ENCODE data around the gene NEDD4L.

NEDD4L gene

DNA sequence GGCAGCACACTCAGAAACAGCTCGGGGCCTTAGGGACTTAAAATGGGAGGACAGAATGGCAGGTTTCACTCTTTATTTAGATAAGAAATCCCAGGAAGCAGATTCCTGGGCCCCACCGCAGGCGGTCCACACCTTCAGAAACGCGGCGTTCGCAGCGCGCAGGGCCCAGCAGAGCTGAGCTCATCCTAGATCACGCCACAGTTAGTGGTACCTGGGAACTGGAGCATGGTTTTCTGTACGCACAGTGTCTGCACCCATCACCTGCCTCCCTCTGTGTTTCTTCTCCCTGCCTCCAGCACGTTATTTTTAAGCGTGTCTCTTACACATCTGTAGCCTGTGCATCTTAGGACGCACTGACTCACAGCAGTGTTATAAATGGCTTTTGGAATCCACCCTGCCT is 342.8 kb downstream of the NEDD4L start:
- no peaks in the 10 kb centered on the region for H3K27me3 ChIP-seq (ENCODE audit: insufficient read depth, low read length)
- H3K4me1 ChIP-seq (ENCODE audit: insufficient read depth, low read length), result no peaks in the 10 kb centered on the region
- no peaks in the 10 kb centered on the region for H3K9me3 ChIP-seq (ENCODE audit: insufficient read depth, low read depth, low read length)
- no peak overlapping the region for H3K9ac ChIP-seq (ENCODE audit: low read depth, low read length)
- H3K27ac ChIP-seq (ENCODE audit: low read depth, low read length), result no peak overlapping the region
- WGBS, result 95% methylated on average over 14 of the region's 14 CpGs
- H3K4me3 ChIP-seq (ENCODE audit: low read length), result no peak overlapping the region
- H3K36me3 ChIP-seq (ENCODE audit: insufficient read depth, low read length), result peaks cover 83% of the 10 kb centered on the region

DNA sequence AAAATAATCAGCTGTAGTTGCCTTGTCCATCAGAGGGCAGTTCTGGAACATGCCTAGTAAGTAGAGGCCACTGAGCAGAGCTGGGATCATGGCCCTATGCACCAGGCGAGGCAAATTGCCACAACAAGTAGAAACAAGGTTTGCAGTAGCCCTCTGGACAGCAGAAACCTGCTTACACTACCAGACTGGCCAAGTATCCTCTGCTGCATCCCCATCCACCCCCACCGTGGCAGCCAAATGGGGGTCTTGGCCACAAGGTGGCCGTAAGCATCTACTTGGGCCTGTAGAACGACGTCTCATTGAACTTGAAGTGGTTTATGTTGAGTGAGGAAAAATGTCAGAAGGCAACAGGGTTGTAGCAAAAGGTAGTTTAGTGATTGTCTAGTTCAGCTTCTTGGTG is 343.7 kb downstream of the NEDD4L start:
- no peaks in the 10 kb centered on the region for H3K9me3 ChIP-seq (ENCODE audit: insufficient read depth, low read depth, low read length)
- H3K27ac ChIP-seq (ENCODE audit: low read depth, low read length), result no peak overlapping the region
- peaks cover 91% of the 10 kb centered on the region for H3K36me3 ChIP-seq (ENCODE audit: insufficient read depth, low read length)
- no peak overlapping the region for H3K4me3 ChIP-seq (ENCODE audit: low read length)
- 90% methylated on average over 5 of the region's 5 CpGs for WGBS
- no peaks in the 10 kb centered on the region for H3K4me1 ChIP-seq (ENCODE audit: insufficient read depth, low read length)
- H3K9ac ChIP-seq (ENCODE audit: low read depth, low read length), result no peak overlapping the region
- H3K27me3 ChIP-seq (ENCODE audit: insufficient read depth, low read length), result no peaks in the 10 kb centered on the region

DNA sequence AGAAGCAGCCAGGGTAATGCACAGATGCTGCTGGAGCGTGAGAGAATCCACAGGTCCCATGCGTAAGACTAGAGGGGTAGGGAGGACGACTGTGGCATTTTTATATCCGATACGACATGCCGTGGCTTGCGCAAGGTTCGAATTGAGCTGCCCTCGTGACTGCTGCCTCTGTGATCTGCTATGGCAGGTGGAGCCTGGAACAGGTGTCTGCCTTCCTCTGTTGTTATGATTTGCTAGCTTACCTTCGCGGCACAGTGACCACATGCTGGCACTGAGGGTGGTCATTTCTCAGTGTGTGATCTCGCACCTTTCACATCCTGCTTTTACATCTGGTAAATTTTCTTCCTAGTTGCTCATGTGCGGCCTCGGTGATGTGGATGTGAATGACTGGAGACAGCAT is 344.7 kb downstream of the NEDD4L start:
- Histone ChIP-seq H3K27me3 (ENCODE audit: insufficient read depth, low read length) (no peaks in the 10 kb centered on the region), H3K4me1 (ENCODE audit: insufficient read depth, low read length) (no peaks in the 10 kb centered on the region), H3K36me3 (ENCODE audit: insufficient read depth, low read length) (peaks cover 89% of the 10 kb centered on the region), H3K27ac (ENCODE audit: low read depth, low read length) (no peak overlapping the region), H3K9ac (ENCODE audit: low read depth, low read length) (no peak overlapping the region), H3K4me3 (ENCODE audit: low read length) (no peak overlapping the region), H3K9me3 (ENCODE audit: insufficient read depth, low read depth, low read length) (no peaks in the 10 kb centered on the region)
- 98% methylated on average over 14 of the region's 14 CpGs for WGBS

DNA sequence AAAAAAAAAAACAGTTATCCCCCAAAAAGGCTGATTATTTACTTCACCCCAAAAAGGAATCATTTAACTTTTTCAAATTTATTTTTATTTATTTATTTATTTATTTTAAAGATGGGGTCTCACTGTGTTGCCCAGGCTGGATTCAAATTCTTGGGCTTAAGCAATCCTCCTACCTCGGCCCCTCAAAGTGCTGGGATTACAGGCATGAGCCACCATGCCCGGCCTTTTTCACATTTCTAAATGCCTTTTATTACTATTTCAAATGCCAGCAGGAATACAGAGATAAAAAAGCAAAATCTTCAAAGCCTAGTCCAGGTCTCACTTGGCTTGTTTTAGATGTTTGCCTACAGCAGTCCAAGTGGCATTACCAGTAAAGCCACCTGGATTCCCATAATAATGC is 345.7 kb downstream of the NEDD4L start:
- H3K9ac ChIP-seq (ENCODE audit: low read depth, low read length), result no peak overlapping the region
- no peaks in the 10 kb centered on the region for H3K27me3 ChIP-seq (ENCODE audit: insufficient read depth, low read length)
- no peak overlapping the region for H3K27ac ChIP-seq (ENCODE audit: low read depth, low read length)
- peaks cover 91% of the 10 kb centered on the region for H3K36me3 ChIP-seq (ENCODE audit: insufficient read depth, low read length)
- WGBS, result 93% methylated on average over 2 of the region's 2 CpGs
- no peaks in the 10 kb centered on the region for H3K4me1 ChIP-seq (ENCODE audit: insufficient read depth, low read length)
- no peak overlapping the region for H3K4me3 ChIP-seq (ENCODE audit: low read length)
- no peaks in the 10 kb centered on the region for H3K9me3 ChIP-seq (ENCODE audit: insufficient read depth, low read depth, low read length)

DNA sequence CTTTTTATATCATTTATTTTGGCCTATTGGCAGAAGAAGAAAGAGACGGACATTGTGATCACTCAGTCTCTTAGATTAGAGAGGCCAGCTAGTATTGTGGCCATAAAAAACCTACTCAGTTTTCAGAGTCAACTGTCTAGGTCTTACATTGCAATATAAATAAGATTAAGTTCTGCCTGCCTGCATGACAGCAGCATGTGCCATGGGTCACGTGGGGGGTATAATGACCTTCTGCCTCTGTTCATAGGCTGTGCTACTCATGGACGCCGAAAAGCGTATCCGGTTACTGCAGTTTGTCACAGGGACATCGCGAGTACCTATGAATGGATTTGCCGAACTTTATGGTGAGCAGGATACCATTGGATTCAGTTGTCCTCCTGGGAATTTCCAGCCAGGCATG is 346.4 kb downstream of the NEDD4L start:
- Histone ChIP-seq H3K27ac (ENCODE audit: low read depth, low read length) (no peak overlapping the region), H3K36me3 (ENCODE audit: insufficient read depth, low read length) (peaks cover 84% of the 10 kb centered on the region), H3K4me1 (ENCODE audit: insufficient read depth, low read length) (no peaks in the 10 kb centered on the region), H3K9ac (ENCODE audit: low read depth, low read length) (no peak overlapping the region), H3K4me3 (ENCODE audit: low read length) (no peak overlapping the region), H3K27me3 (ENCODE audit: insufficient read depth, low read length) (no peaks in the 10 kb centered on the region), H3K9me3 (ENCODE audit: insufficient read depth, low read depth, low read length) (no peaks in the 10 kb centered on the region)
- WGBS, result 96% methylated on average over 9 of the region's 9 CpGs

DNA sequence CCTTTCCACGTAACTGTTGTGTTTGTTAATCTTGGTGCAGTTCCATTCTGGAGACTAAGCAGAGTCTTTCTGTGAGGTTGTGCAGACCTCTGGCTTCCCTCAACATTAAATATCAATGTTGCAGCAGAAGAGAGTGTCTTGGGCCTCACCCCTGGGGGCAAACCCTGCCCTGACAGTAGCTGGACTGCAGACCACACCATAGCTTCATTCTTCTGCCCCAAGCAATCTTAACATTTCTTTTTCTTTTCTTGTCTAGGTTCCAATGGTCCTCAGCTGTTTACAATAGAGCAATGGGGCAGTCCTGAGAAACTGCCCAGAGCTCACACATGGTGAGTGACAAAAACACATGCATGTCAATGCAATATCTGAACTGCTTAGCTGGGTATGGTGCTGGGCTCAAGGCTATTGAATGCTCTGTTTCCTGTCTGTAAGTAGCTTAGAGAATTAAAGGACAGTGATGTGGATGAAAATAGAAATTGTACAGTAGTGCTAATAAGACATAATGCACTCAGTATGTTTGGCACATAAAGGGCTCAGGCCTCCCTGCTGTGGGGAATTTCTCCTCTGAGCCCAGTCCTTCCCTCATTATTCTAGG is 347.3 kb downstream of the NEDD4L start:
- H3K27ac ChIP-seq (ENCODE audit: low read depth, low read length), result no peak overlapping the region

DNA sequence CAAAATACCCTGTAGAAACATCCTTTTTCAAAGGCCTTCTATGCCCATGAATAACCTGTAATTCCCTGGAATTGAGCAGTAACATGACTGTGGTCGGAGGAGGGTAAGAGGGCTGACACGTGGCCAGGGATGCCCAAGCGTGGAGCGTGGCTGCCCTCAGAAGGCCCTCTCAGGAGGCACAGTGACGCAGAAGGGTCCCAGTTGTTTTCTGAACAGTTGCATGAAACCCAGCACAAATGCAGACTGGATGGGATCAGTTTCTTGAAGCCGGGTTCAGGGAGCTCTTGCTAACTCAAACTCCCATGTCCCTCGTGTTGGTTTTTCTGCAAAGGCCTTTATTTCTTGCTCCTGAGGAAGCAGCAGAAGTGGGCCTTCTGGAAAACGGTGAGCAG is 347.9 kb downstream of the NEDD4L start:
- H3K27me3 ChIP-seq (ENCODE audit: insufficient read depth, low read length), result no peaks in the 10 kb centered on the region
- H3K9ac ChIP-seq (ENCODE audit: low read depth, low read length), result no peak overlapping the region
- peak overlapping the region; percentile 27; the same call in 1 of the 2 replicates for H3K27ac ChIP-seq (ENCODE audit: low read depth, low read length)
- no peaks in the 10 kb centered on the region for H3K4me1 ChIP-seq (ENCODE audit: insufficient read depth, low read length)
- H3K4me3 ChIP-seq (ENCODE audit: low read length), result no peak overlapping the region
- H3K36me3 ChIP-seq (ENCODE audit: insufficient read depth, low read length), result peaks cover 82% of the 10 kb centered on the region
- H3K9me3 ChIP-seq (ENCODE audit: insufficient read depth, low read depth, low read length), result no peaks in the 10 kb centered on the region
- WGBS, result 85% methylated on average over 8 of the region's 8 CpGs

More for the DNA sequence above, 347.3 kb downstream of the NEDD4L start:
- no peaks in the 10 kb centered on the region for H3K9me3 ChIP-seq (ENCODE audit: insufficient read depth, low read depth, low read length)
- 94% methylated on average over 1 of the region's 1 CpG for WGBS
- no peaks in the 10 kb centered on the region for H3K4me1 ChIP-seq (ENCODE audit: insufficient read depth, low read length)
- no peaks in the 10 kb centered on the region for H3K27me3 ChIP-seq (ENCODE audit: insufficient read depth, low read length)
- H3K9ac ChIP-seq (ENCODE audit: low read depth, low read length), result no peak overlapping the region
- peaks cover 82% of the 10 kb centered on the region for H3K36me3 ChIP-seq (ENCODE audit: insufficient read depth, low read length)
- H3K4me3 ChIP-seq (ENCODE audit: low read length), result no peak overlapping the region

DNA sequence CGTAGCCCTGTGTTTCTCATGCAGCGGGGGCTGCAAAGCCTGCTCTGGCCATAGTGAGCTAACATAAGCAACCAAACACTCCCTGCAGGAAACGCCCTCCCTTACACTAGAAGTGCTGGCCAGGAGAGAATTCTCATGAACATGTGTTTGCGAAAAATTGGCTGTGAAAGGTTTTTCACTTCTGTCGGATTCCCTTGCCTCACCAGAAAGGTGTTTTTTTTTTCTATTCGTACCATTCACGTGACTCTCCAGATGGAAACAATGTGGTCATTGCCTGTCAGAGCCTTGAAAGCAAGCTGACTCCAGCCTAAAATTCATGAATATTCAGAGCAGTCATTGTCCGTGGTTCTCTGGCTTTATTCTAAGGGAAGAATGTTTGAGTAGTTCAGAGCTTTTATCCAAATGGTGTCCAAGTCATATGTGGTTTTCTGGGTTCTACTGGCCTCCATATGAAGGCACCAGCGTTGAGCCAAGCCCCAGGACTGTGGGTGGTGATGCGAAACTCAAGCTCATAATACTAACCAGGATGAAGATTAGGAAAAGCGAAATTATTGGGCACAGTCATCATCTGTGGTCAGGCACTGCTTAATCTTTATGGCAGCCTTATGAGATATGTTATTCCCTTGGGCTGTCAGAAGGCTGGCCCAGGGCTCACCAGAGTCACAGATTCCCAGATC is 348.4 kb downstream of the NEDD4L start:
- Histone ChIP-seq H3K36me3 (ENCODE audit: insufficient read depth, low read length) (peaks cover 82% of the 10 kb centered on the region), H3K27me3 (ENCODE audit: insufficient read depth, low read length) (no peaks in the 10 kb centered on the region), H3K4me1 (ENCODE audit: insufficient read depth, low read length) (no peaks in the 10 kb centered on the region), H3K4me3 (ENCODE audit: low read length) (no peak overlapping the region), H3K27ac (ENCODE audit: low read depth, low read length) (peak overlapping the region; percentile 27; the same call in 1 of the 2 replicates), H3K9ac (ENCODE audit: low read depth, low read length) (no peak overlapping the region), H3K9me3 (ENCODE audit: insufficient read depth, low read depth, low read length) (no peaks in the 10 kb centered on the region)
- 83% methylated on average over 11 of the region's 11 CpGs for WGBS

DNA sequence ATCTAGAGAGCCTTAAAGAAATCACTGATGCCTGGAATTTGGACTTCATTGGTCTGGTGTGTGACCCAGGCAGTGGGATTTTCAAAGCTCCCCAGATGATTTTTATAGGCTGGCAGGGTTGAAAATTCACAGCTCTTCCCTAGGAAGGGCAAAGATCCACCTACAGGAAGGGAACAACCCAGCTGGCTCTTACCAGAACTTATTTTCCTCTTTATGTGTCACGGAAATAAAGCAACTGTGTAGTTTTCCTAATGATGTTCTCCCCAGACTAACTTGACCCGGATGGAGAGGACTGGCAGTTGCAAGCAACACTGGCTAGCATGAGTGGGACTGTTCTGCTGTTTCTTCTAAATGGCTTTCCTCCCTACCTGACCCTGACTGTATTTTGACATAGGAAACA is 349.3 kb downstream of the NEDD4L start:
- H3K4me3 ChIP-seq (ENCODE audit: low read length), result no peak overlapping the region
- no peaks in the 10 kb centered on the region; the same call in 1 of the 2 replicates for H3K4me1 ChIP-seq (ENCODE audit: insufficient read depth, low read length)
- no peak overlapping the region for H3K9ac ChIP-seq (ENCODE audit: low read depth, low read length)
- no peaks in the 10 kb centered on the region for H3K9me3 ChIP-seq (ENCODE audit: insufficient read depth, low read depth, low read length)
- no peaks in the 10 kb centered on the region for H3K27me3 ChIP-seq (ENCODE audit: insufficient read depth, low read length)
- peaks cover 77% of the 10 kb centered on the region for H3K36me3 ChIP-seq (ENCODE audit: insufficient read depth, low read length)
- H3K27ac ChIP-seq (ENCODE audit: low read depth, low read length), result no peak overlapping the region
- 96% methylated on average over 2 of the region's 2 CpGs for WGBS

DNA sequence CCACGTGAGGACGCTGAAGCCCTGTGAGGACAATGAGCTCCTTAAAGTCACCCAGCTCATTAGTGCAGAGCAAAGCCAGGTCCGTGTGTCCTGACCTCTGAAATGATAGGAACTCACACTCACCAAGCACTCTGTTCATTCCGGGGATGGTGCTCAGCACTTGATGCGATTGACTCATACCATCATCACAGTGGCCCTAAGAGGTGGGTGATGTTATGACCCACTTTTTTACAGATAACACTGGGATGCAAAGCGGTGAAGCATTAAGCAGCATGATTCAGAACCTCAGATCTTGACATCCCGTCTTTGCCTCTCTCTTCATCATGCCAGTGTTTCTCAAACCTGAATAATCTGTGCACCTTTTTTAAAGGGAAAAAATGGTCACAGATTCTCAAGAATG is 350.0 kb downstream of the NEDD4L start:
- Histone ChIP-seq H3K9ac (ENCODE audit: low read depth, low read length) (no peak overlapping the region), H3K27ac (ENCODE audit: low read depth, low read length) (no peak overlapping the region), H3K4me1 (ENCODE audit: insufficient read depth, low read length) (no peaks in the 10 kb centered on the region; the same call in 1 of the 2 replicates), H3K9me3 (ENCODE audit: insufficient read depth, low read depth, low read length) (no peaks in the 10 kb centered on the region), H3K27me3 (ENCODE audit: insufficient read depth, low read length) (no peaks in the 10 kb centered on the region), H3K36me3 (ENCODE audit: insufficient read depth, low read length) (peaks cover 69% of the 10 kb centered on the region), H3K4me3 (ENCODE audit: low read length) (no peak overlapping the region)
- WGBS, result 91% methylated on average over 7 of the region's 7 CpGs

DNA sequence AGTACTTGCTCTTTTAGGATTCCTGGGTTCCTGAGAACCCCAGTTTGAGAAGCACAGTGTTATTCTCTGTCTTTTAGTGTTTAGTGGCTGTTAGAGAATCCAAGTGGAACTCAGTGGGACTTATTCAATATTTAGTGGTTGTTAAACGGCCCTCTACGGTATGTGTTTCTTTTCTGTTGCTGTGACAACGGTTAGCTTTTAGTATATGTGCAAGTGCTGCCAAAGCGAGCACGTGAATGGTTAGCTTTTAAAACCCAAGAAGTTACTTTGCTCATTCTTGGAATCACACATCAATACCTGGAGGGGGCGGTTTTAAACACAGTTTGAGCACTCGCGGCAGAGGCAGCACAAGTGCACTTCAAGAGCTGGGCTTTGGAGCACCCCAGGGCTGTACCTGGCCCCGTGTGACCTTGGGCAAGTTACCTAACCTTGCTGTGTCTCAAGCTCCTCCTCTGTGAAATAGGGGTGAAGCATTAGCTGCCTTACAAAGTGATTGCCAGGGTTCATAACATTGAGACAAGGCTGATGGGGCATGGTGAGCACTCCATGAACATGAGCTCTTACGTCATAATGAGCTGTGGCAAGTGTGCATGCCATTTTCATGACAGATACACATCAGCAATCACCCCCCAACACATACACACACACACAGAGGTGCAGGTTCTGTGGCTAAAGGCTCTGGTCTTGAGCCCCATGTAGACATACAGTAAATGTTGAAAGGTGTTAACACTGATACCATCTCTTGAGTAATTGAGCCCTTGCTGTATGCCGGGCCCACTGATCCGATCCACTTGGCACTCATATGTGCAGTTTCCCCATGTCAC is 350.8 kb downstream of the NEDD4L start:
- Histone ChIP-seq H3K36me3 (ENCODE audit: insufficient read depth, low read length) (peaks cover 66% of the 10 kb centered on the region), H3K27ac (ENCODE audit: low read depth, low read length) (no peak overlapping the region), H3K9ac (ENCODE audit: low read depth, low read length) (no peak overlapping the region), H3K27me3 (ENCODE audit: insufficient read depth, low read length) (no peaks in the 10 kb centered on the region), H3K9me3 (ENCODE audit: insufficient read depth, low read depth, low read length) (no peaks in the 10 kb centered on the region), H3K4me1 (ENCODE audit: insufficient read depth, low read length) (no peaks in the 10 kb centered on the region; the same call in 1 of the 2 replicates), H3K4me3 (ENCODE audit: low read length) (no peak overlapping the region)
- 96% methylated on average over 12 of the region's 12 CpGs for WGBS
